NT2/D1 (cell line): ENCODE results near the gene THOP1.

Experiments
- SUZ12 ChIP-seq: IDR thresholded peaks from 2 replicates; pipeline ENCODE4 v1.6.1; 2011; ENCODE audit not compliant: insufficient read length, insufficient read depth; ENCODE audit errors: extremely low read depth
- YY1 ChIP-seq: IDR thresholded peaks from 2 replicates; pipeline ENCODE4 v1.6.1; 2011; ENCODE audit not compliant: insufficient read length, insufficient read depth
- ZNF274 ChIP-seq: IDR thresholded peaks from 2 replicates; pipeline ENCODE4 v1.6.1; 2011; ENCODE audit warnings: mild to moderate bottlenecking, low read depth, low read length

GRCh38 chr19:2761309-2761677 lies 24.0 kb upstream of the THOP1 start:
- no peak for TF ChIP-seq YY1
- no peak for TF ChIP-seq SUZ12
- no peak for TF ChIP-seq ZNF274
